SK-N-SH treated with all-trans-retinoic acid at 6 μM for 48 hours (cell line): ENCODE measurements around the gene STOML2.

ENCODE experiments used
- BACH2 ChIP-seq: fragments of 250-450 bp; sonication (Bioruptor Pico); IDR thresholded peaks from 2 replicates; pipeline ENCODE4 v1.9.0; 2021; ENCODE audit warnings: mild to moderate bottlenecking, borderline replicate concordance
- CSDC2 ChIP-seq: fragments of 250-450 bp; sonication (Bioruptor Pico); IDR thresholded peaks from 2 replicates; pipeline ENCODE4 v1.5.0; 2020; ENCODE audit warnings: mild to moderate bottlenecking, moderate library complexity
- CSRNP3 ChIP-seq: fragments of 250-450 bp; sonication (Bioruptor Pico); IDR thresholded peaks from 2 replicates; pipeline ENCODE4 v1.5.1; 2021; ENCODE audit warnings: mild to moderate bottlenecking, moderate library complexity
- OSR1 ChIP-seq: fragments of 250-450 bp; sonication (Bioruptor Pico); IDR thresholded peaks from 2 replicates; pipeline ENCODE4 v1.8.0; 2022; ENCODE audit warnings: moderate library complexity, mild to moderate bottlenecking, inconsistent platforms
- POU6F1 ChIP-seq: fragments of 250-450 bp; sonication (Bioruptor Pico); IDR thresholded peaks from 2 replicates; pipeline ENCODE4 v1.8.0; 2021; ENCODE audit warnings: low read depth, mild to moderate bottlenecking, moderate library complexity, borderline replicate concordance
- TCF4 ChIP-seq: fragments of 250-450 bp; sonication (Bioruptor Pico); IDR thresholded peaks from 2 replicates; pipeline ENCODE4 v1.8.0; 2021; ENCODE audit warnings: mild to moderate bottlenecking, moderate library complexity, borderline replicate concordance
- TOX ChIP-seq: fragments of 250-450 bp; sonication (Bioruptor Pico); IDR thresholded peaks from 2 replicates; pipeline ENCODE4 v1.8.0; 2021; ENCODE audit warnings: mild to moderate bottlenecking, moderate library complexity, borderline replicate concordance
- ZFP3 ChIP-seq: fragments of 250-450 bp; sonication (Bioruptor Pico); IDR thresholded peaks from 2 replicates; pipeline ENCODE4 v1.5.0; 2020; ENCODE audit warnings: mild to moderate bottlenecking, moderate library complexity
- ZNF565 ChIP-seq: fragments of 450-650 bp; formaldehyde crosslinking; conservative IDR thresholded peaks from 2 replicates; pipeline ENCODE4 v1.5.0; 2020; ENCODE audit warnings: low read depth, mild to moderate bottlenecking, moderate library complexity
- ZNF70 ChIP-seq: fragments of 450-650 bp; formaldehyde crosslinking; IDR thresholded peaks from 2 replicates; pipeline ENCODE4 v1.5.0; 2020; ENCODE audit warnings: mild to moderate bottlenecking, moderate library complexity

- TF ChIP-seq ZFP3, result no peak
- no peak for TF ChIP-seq POU6F1 (CRISPR knock-in tag)
- TF ChIP-seq BACH2 (CRISPR knock-in tag), result no peak
- TF ChIP-seq TCF4, result no peak
- TF ChIP-seq ZNF70 (CRISPR knock-in tag), result no peak
- no peak for TF ChIP-seq ZNF565
- no peak for TF ChIP-seq CSDC2 (CRISPR knock-in tag)
- no peak for TF ChIP-seq TOX (CRISPR knock-in tag)
- TF ChIP-seq CSRNP3 (CRISPR knock-in tag), result no peak
- TF ChIP-seq OSR1 (CRISPR knock-in tag), result no peak
Measured at GRCh38 chr9:35073279-35073612, 29.7 kb downstream of the STOML2 start.
